ENCODE results near the gene ZBED2. TPM values are rescaled to one million over a fixed set of nuclear protein-coding genes. Genes with fewer than 3 reads are reported as not detected.

Gene ZBED2
- total RNA-seq, 1 donor from 2014 or later, result not detected

DNA sequence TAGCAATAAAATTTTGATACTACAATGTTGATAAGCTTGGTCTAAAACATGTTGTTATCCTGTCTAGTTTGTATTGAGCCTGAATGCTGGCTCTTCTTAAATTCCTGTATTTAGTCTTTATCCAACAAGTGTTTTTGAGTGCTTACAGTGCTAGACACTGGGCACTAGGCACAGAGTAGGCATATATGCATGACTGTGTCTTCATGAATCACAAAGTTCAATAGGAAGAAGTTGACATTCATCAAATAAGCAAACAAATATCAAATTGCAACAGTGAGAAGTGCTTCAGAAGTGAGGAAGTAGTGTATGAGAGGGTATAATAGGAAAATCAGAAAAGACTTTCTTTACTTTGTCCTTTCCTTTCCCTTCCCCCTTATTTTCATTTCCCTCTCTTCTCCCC lies 46.4 kb downstream of the ZBED2 start:
- Mint-ChIP-seq H3K27ac (ENCODE audit: unreplicated experiment) (no peak overlapping the region), H3K4me3 (ENCODE audit: unreplicated experiment) (no peak overlapping the region), H3K36me3 (ENCODE audit: unreplicated experiment) (no peaks in the 10 kb centered on the region), H3K4me1 (ENCODE audit: low read depth, unreplicated experiment) (peaks cover 2% of the 10 kb centered on the region), H3K9me3 (ENCODE audit: unreplicated experiment) (no peaks in the 10 kb centered on the region), H3K27me3 (ENCODE audit: unreplicated experiment) (no peaks in the 10 kb centered on the region)
- no peak for DNase-seq
- TF ChIP-seq, protein P1, sequence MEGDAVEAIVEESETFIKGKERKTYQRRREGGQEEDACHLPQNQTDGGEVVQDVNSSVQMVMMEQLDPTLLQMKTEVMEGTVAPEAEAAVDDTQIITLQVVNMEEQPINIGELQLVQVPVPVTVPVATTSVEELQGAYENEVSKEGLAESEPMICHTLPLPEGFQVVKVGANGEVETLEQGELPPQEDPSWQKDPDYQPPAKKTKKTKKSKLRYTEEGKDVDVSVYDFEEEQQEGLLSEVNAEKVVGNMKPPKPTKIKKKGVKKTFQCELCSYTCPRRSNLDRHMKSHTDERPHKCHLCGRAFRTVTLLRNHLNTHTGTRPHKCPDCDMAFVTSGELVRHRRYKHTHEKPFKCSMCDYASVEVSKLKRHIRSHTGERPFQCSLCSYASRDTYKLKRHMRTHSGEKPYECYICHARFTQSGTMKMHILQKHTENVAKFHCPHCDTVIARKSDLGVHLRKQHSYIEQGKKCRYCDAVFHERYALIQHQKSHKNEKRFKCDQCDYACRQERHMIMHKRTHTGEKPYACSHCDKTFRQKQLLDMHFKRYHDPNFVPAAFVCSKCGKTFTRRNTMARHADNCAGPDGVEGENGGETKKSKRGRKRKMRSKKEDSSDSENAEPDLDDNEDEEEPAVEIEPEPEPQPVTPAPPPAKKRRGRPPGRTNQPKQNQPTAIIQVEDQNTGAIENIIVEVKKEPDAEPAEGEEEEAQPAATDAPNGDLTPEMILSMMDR (IDR thresholded peaks at IDR 0.05; ENCODE audit: partially characterized antibody, unreplicated experiment), result no peak

DNA sequence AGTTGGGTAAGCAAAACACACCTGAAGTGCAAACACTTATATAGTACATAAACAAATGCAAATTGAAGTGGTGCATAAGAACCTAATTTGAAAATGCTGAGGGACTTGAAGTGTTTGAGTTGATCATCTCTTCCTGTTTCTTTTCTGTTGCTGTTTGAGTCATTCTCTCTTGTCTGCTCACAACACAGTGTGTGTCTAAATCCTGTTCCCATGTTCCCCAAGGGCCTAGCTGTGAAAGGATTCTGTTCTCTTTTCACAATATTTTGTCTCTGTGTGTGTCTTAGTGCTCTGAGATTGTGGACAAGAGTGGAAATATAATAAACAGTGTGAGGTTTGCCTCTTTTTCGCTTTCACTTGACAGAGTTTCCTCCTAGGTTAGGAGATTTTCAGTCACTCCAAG lies 47.1 kb downstream of the ZBED2 start:
- DNase-seq, result no peak
- peaks cover 2% of the 10 kb centered on the region for H3K4me1 Mint-ChIP-seq (ENCODE audit: low read depth, unreplicated experiment)
- H3K4me3 Mint-ChIP-seq (ENCODE audit: unreplicated experiment), result no peak overlapping the region
- TF ChIP-seq, protein P1 (IDR thresholded peaks at IDR 0.05; ENCODE audit: partially characterized antibody, unreplicated experiment), result no peak
- H3K36me3 Mint-ChIP-seq (ENCODE audit: unreplicated experiment), result no peaks in the 10 kb centered on the region
- H3K27me3 Mint-ChIP-seq (ENCODE audit: unreplicated experiment), result no peaks in the 10 kb centered on the region
- no peak overlapping the region for H3K27ac Mint-ChIP-seq (ENCODE audit: unreplicated experiment)
- no peaks in the 10 kb centered on the region for H3K9me3 Mint-ChIP-seq (ENCODE audit: unreplicated experiment)

DNA sequence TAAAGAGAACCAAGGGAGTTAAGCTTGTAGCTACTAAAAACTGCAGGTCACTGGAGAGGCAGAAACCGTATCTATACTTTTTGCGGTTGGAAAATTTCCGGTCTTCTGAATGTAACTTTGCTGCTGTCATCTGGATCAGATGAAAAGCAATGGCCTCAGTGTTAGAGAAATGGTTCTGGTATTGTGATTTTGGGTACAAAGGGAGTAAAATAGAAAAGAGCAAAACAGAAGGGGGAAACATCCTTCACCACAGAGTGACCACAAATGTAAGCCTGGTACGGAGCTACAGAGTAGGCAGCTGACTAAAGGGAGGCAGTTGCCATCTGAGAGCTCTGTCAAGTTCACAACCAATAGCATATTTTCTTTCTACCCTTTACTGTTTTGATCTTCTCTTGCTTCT lies 47.5 kb downstream of the ZBED2 start:
- TF ChIP-seq, protein P1 (IDR thresholded peaks at IDR 0.05; ENCODE audit: partially characterized antibody, unreplicated experiment), result no peak
- H3K27ac Mint-ChIP-seq (ENCODE audit: unreplicated experiment), result no peak overlapping the region
- no peak for DNase-seq
- H3K4me3 Mint-ChIP-seq (ENCODE audit: unreplicated experiment), result no peak overlapping the region
- no peaks in the 10 kb centered on the region for H3K36me3 Mint-ChIP-seq (ENCODE audit: unreplicated experiment)
- H3K27me3 Mint-ChIP-seq (ENCODE audit: unreplicated experiment), result no peaks in the 10 kb centered on the region
- H3K9me3 Mint-ChIP-seq (ENCODE audit: unreplicated experiment), result no peaks in the 10 kb centered on the region
- peaks cover 2% of the 10 kb centered on the region for H3K4me1 Mint-ChIP-seq (ENCODE audit: low read depth, unreplicated experiment)

DNA sequence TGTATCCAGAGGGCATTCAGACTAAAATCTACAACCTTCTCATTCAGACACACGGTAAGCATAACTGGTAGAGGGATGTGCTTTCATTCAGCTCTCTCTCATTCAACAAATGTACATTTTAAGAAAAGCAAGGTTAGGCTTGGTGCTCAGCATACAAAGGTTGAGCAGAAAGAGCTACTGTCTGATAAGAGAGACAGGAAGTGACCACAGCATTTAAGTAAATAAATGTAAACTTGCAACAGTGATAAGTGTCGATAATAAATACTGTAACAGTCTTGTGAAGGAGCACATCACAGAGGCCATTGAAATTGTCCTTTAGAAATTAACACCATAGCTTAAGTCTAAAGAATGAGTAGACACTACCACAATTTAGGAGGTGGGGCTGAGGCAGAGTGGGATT lies 49.8 kb downstream of the ZBED2 start:
- Mint-ChIP-seq H3K36me3 (ENCODE audit: unreplicated experiment) (no peaks in the 10 kb centered on the region), H3K27me3 (ENCODE audit: unreplicated experiment) (no peaks in the 10 kb centered on the region), H3K9me3 (ENCODE audit: unreplicated experiment) (no peaks in the 10 kb centered on the region), H3K27ac (ENCODE audit: unreplicated experiment) (no peak overlapping the region), H3K4me1 (ENCODE audit: low read depth, unreplicated experiment) (peaks cover 2% of the 10 kb centered on the region), H3K4me3 (ENCODE audit: unreplicated experiment) (no peak overlapping the region)
- TF ChIP-seq, protein P1 (IDR thresholded peaks at IDR 0.05; ENCODE audit: partially characterized antibody, unreplicated experiment), result no peak
- no peak for DNase-seq

Other genes starting within 250 kb of the ZBED2 start
- not detected for gene CD96, start 53.1 kb downstream of the ZBED2 start, total RNA-seq (ENCODE audit: unreplicated experiment)
- 13.1 TPM for gene PLCXD2, start 79.3 kb upstream of the ZBED2 start, total RNA-seq (ENCODE audit: unreplicated experiment)